ENCODE measurements around the gene XK.

Gene XK

GRCh38 chrX:37679230-37679629 is 6.4 kb upstream of the XK start:
- no peak for DNase-seq (ENCODE audit: low read depth in 2 of 2)

GRCh38 chrX:37679888-37680287 is 5.7 kb upstream of the XK start:
- DNase-seq (ENCODE audit: low read depth in 2 of 2) = no peak

- DNase-seq (ENCODE audit: low read depth in 2 of 2) = no peak
Observed at GRCh38 chrX:37684426-37684825, 1.2 kb upstream of the XK start.

GRCh38 chrX:37684973-37685372 is 618 bp upstream of the XK start:
- DNase-seq (ENCODE audit: low read depth in 2 of 2) = no peak

- DNase-seq (ENCODE audit: low read depth in 2 of 2) = no peak
Observed at GRCh38 chrX:37686369-37686995, 891 bp downstream of the XK start.

- DNase-seq (ENCODE audit: low read depth in 2 of 2) = no peak
Observed at GRCh38 chrX:37686996-37687395, 1.4 kb downstream of the XK start.

- no peak for DNase-seq (ENCODE audit: low read depth in 2 of 2)
Observed at GRCh38 chrX:37690119-37690518, 4.5 kb downstream of the XK start.

- DNase-seq (ENCODE audit: low read depth in 2 of 2) = no peak
Observed at GRCh38 chrX:37692918-37693317, 7.3 kb downstream of the XK start.

- no peak for DNase-seq (ENCODE audit: low read depth in 2 of 2)
Observed at GRCh38 chrX:37697169-37697760, 11.7 kb downstream of the XK start.

GRCh38 chrX:37701588-37701987 is 16.0 kb downstream of the XK start:
- DNase-seq (ENCODE audit: low read depth in 2 of 2) = no peak

GRCh38 chrX:37711991-37712390 is 26.4 kb downstream of the XK start:
- DNase-seq (ENCODE audit: low read depth in 2 of 2) = no peak

- no peak for DNase-seq (ENCODE audit: low read depth in 2 of 2)
Observed at GRCh38 chrX:37712458-37712857, 26.9 kb downstream of the XK start.

- no peak for DNase-seq (ENCODE audit: low read depth in 2 of 2)
Observed at GRCh38 chrX:37714479-37714878, 28.9 kb downstream of the XK start.

- no peak for DNase-seq (ENCODE audit: low read depth in 2 of 2)
Observed at GRCh38 chrX:37716602-37717001, 31.0 kb downstream of the XK start.

- DNase-seq (ENCODE audit: low read depth in 2 of 2) = no peak
Observed at GRCh38 chrX:37717708-37718107, 32.1 kb downstream of the XK start.

- DNase-seq (ENCODE audit: low read depth in 2 of 2) = no peak
Observed at GRCh38 chrX:37722595-37722994, 37.0 kb downstream of the XK start.

- DNase-seq (ENCODE audit: low read depth in 2 of 2) = no peak
Observed at GRCh38 chrX:37726346-37726745, 40.8 kb downstream of the XK start.

GRCh38 chrX:37745354-37745753 is 59.8 kb downstream of the XK start:
- DNase-seq (ENCODE audit: low read depth in 2 of 2) = peak; percentile 61 to 67

- no peak for DNase-seq (ENCODE audit: low read depth in 2 of 2)
Observed at GRCh38 chrX:37745835-37746217, 60.2 kb downstream of the XK start.

- DNase-seq (ENCODE audit: low read depth in 2 of 2) = no peak
Observed at GRCh38 chrX:37746218-37746941, 60.8 kb downstream of the XK start.

- no peak for DNase-seq (ENCODE audit: low read depth in 2 of 2)
Observed at GRCh38 chrX:37746951-37747350, 61.4 kb downstream of the XK start.

GRCh38 chrX:37752281-37752680 is 66.7 kb downstream of the XK start:
- DNase-seq (ENCODE audit: low read depth in 2 of 2) = no peak

GRCh38 chrX:37752936-37753335 is 67.3 kb downstream of the XK start:
- no peak for DNase-seq (ENCODE audit: low read depth in 2 of 2)

Data from stimulated activated CD4-positive, alpha-beta T cell treated with anti-CD3 and anti-CD28 coated beads, Interleukin-1b, Interleukin-23, amount 100 ng/mL, for 4 hours (primary cell).